HG03135 (cell line): ENCODE measurements around the gene OTUD7B.
A peak's percentile ranks its signal among the peaks of the same experiment; 100 is the strongest.
"Not testable (repeated sequence)": the region's sequence is repeated elsewhere in the genome, so short reads cannot be mapped to it uniquely, and the experiment has no call there.

Source experiments
- ATAC-seq: cut with Tn5 transposase; IDR thresholded peaks from one replicate; pipeline ENCODE4 v1.9.1; 2021; ENCODE audit warnings: mild to moderate bottlenecking, moderate library complexity; ENCODE audit not compliant: unreplicated experiment

Gene OTUD7B

DNA sequence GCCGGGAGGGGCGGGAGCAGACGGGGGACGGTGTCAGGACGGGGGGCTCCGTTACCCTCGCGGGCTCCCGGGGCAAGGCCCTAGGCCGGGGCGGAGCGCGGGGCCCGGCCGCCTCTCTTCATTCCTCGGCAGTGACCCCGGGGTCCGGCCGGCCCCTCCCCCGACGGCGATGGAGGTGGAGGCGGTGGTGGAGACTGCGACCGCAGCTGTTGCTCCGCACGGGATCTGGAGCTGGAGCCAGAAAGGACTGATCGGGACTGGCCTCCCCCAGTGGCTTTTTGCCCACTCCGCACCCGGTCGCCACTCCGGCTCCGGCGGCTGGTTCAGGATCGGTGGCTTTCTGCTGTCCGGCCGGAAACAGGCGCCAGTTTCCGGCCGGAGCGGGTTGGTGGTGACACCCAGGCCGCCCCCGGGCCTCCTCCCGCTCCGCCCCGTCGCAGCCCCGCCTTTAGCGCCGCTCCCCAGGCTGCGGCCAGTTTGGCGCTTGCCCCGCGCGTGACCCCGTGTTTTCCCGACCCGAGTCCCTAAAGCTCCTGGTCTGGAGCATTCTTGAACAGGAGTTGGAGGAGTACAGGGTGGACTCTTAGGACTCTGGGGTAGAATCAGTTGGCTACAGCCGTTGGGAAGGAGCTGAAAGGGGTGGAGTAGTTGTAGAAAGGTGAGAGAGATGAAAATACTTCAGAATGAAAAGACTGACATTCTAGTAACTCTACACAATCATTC, at the start of gene OTUD7B:
Gene OTUD7B, minus strand, starts transcription at position 334 of the 723 bp plus-strand sequence. CDS start 33,216 bp downstream, outside the sequence.
- peak; percentile 71 for ATAC-seq

GRCh38 chr1:150060260-150060659, 49.7 kb upstream of the OTUD7B start:
- no peak for ATAC-seq

DNA sequence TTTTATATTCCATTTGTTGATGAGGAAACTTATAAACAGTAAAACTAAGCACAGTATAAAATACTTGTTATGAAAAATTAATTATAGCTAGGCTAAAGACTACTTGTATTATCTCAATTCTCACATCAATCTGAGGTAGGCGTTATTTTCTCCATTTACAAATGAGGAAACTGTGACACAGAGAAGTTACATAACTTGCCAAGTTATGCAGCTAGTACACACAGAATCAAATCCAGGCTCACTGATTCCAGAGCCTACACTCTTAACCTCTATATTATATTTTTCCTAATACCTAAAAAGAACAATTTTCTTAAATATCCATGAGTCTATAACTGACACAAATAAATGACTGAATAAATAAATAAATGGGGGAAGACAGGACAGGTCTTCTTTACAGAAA, 45.9 kb upstream of the OTUD7B start:
- no peak for ATAC-seq

DNA sequence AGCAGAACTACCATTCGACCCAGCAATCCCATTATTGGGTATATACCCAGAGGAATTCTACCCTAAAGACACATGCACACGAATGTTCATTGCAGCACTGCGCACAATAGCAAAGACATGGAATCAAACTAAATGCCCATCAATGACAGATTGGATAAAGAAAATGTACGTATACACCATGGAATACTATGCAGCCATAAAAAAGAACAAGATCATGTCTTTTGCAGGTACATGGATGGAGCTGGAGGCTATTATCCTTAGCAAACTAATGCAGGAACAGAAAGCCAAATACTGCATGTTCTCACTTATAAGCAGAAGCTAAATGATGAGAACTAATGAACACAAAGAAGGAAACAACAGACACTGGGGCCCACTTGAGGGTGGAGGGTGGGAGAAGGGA, 45.0 kb upstream of the OTUD7B start:
- not testable (repeated sequence) for ATAC-seq

DNA sequence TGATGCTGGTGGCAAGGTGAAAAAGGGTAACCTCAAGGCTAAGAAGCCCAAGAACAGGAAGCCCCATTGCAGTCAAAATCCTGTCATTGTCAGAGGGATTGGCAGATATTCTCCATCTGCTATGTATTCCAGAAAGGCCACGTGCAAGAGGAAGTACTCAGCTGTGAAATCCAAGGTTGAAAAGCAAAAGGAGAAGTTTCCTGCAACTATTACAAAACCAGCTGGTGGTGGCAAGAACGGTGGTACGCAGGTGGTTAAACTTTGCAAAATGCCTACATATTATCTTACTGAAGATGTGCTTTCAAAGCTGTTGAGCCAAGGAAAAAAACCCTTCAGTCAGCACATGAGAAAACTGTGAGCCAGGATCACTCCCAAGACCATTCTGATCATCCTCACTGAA, 43.4 kb upstream of the OTUD7B start:
- ATAC-seq, result no peak

GRCh38 chr1:150051905-150052412, 41.4 kb upstream of the OTUD7B start:
- not testable (repeated sequence) for ATAC-seq

DNA sequence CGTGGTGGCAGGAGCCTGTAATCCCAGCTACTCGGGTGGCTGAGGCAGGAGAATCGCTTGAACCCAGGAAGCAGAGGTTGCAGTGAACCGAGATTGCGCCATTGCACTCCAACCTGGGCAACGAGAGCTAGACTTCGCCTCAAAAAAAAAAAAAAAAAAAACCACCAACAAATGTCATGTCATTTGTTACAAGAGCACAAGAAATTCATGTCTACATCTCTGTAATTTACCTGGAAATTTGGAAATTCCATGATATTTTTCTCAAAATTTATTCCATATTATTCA, 40.5 kb upstream of the OTUD7B start:
- ATAC-seq, result no peak

DNA sequence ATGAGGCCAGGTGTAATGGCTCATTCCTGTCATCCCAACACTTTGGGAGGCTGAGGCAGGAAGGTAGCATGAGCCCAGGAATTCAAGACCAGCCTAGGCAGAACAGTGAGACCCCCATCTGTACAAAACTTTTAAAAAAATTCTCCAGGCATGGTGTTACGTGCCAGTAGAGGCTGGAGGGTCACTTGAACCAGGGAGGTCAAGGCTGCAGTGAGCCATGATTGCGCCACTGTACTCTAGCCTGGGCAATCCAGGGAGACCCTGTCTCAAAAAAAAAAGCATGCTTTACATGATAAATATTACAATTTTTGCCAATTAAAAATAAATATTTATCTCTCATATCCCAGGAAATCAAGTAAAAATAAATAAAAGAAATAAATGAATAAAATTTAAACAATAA, 39.4 kb upstream of the OTUD7B start:
- no peak for ATAC-seq

DNA sequence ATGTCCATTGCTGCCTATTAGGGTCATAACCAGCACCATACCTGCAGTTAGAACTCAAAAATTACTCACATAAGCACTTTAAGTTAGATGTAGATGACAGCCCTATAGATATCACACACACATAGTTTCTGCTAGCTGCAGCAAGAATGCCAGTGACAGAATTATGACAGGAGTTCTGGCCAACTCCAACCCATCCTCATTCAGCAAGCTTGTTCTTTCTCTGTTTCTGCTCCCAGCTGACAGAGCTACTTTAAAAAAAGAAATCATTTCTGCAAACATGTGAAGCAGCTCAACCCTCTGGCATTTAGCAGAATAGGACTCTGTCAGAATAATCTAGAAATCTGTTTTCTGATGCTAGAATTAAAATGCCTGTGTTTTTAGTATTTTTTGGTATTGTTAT, 23.8 kb upstream of the OTUD7B start:
- ATAC-seq, result no peak

DNA sequence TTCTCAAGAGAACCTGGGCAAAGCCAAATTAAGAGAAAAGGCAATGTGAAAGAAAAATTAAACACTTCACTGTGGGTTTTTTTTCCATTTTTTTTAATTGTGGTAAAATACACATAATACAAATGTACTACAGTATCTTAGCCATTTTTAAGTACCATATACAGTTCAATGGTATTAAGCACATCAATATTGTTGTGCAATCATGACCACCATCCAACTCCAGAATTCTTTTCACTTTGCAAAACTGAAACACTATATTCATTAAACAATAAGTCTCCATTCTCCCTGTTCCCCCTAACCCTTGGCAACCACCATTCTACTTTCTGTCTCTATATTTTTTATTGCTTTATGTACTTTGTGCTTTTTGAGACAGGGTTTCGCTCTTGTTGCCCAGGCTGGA, 17.8 kb upstream of the OTUD7B start:
- no peak for ATAC-seq

DNA sequence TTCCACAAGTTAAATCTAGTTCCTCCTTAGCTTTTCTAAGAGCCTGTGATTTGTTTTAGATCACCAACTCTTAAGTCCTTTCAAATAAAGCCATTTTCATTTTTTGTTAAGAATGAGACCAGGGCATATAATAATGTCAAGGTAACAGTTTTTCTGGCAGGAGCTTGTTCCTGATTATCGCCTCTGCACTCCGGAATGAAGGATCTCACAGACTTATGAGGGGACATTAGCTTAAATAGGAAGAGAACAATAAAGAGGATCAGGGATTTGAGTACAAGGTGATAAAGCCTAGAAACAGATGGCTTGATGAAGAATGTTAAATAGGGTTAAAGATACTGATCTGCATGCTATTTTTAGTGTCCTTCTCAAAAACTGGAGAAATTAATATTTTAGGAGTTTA, 13.6 kb upstream of the OTUD7B start:
- ATAC-seq, result no peak

DNA sequence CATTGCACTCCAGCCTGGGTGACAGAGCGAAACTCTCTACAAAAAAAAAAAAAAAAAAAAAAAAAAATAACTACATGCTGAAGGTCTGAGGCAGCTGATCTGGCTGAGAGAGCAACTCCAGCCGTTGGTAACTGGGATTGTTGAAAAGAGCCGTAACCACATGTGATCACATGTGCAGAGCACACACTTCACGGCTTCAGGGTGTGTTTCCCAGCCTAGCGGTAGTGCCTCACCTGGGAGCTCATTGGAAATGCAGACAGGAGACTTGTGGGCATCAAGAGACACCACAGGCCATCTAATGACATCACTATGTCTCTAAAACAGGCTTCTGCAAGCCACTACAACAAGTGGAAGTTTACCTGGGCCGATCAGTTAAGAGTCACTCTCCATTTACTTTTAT, 11.8 kb upstream of the OTUD7B start:
- ATAC-seq, result no peak

DNA sequence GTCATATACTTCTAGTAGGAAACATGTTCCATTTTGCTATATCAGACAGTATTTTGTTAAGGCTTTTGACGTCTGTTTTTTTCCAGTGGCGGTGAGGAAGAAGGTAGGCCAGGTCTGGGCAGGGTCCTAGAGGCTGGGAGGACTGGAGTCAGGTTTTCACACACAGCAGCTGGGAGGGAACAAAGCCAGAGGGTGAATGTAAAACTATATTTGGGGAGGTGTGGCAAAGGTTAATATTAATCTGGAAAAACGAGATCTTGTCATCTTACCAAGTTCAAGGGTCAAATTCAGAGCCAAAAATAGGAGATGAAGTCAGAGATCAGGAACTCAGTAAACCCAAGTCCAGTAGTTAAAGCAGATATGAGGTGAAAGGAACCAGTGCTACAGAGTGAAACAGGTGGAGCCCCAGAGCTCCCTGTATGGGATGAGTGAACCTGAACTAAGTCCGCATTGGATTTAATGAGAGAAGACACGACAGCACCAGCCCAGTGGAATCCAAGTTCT, 10.7 kb upstream of the OTUD7B start:
- ATAC-seq, result no peak

DNA sequence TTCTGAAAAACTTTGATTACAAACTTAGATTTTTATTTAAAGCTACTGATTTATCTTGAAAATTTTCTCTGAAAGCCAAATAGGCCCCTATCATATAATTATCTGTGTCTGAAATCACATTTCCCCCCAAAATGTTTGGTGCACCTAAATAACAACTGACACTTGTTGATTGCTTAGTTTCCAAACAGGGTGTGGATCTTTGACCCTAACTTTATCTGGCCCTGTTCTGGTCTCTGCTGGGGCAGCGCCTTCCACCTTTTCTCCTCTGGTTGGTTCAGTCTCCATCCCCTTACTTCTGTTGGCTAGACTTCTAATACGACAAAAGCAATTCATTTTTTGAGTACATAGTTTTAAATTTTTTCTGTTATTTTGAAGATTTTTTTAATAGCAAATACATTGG, 10.2 kb upstream of the OTUD7B start:
- ATAC-seq, result no peak

DNA sequence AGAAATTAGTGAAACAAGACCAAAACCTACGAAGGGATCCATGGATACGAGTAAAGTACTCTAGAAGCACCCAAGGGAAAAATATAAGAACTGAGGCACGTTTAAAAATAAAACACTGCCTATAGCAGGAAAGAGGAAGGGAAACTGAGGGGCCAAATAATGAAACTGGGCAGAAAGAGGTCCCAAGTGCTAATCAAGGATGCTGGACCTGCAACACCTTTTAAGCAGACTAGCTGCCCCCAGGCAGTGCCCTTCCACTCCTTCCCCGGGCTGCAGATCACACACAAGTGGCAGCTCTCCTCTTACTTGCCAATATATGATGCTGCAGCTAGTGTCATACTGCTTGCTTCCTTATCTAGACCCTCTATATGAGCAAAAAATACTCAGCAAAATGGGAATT, 7.6 kb upstream of the OTUD7B start:
- no peak for ATAC-seq

GRCh38 chr1:150017206-150017750, 6.8 kb upstream of the OTUD7B start:
- no peak for ATAC-seq

DNA sequence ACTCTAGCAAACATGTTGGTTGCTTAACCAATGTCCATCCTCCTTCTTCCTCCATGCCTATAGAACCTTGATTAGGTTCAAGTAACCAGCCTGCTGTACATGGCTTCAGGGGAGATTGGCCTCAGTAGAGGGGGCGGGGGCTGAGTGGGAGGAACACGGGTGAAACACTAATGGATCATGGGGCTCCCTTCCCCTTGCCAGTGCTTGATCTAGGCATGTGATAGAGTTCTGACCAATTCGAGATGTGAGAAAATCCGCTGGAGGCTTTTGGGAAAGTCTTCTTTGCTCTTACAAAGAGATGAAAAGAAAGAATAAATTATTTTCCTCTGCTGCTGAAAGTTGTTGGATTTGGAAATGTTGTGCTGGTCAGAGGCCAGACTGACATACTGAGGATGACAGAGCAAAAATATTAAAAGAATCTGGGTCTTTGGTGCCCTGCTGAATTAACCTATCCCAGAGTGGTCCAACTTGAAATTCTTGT, 5.2 kb upstream of the OTUD7B start:
- no peak for ATAC-seq

DNA sequence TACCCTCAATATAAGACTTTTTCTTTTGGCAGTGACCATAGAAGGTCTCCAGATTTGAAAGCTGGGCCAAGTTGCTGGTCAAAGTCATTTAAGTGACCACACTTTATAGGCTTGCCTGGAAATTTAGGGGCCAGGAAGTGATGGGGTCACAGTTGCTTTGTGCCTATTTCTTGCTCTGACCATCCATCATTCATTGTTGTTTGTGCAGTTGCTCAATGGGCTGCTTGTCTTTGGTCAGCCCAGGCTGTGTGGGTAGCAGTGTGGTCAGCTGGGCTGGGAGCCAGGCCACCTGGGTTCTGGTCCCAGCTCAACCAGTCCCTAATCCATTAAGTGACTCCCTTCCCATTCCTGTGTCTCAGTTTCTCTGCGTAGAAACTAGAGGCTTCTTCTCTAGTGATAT, 2.1 kb upstream of the OTUD7B start:
- no peak for ATAC-seq

DNA sequence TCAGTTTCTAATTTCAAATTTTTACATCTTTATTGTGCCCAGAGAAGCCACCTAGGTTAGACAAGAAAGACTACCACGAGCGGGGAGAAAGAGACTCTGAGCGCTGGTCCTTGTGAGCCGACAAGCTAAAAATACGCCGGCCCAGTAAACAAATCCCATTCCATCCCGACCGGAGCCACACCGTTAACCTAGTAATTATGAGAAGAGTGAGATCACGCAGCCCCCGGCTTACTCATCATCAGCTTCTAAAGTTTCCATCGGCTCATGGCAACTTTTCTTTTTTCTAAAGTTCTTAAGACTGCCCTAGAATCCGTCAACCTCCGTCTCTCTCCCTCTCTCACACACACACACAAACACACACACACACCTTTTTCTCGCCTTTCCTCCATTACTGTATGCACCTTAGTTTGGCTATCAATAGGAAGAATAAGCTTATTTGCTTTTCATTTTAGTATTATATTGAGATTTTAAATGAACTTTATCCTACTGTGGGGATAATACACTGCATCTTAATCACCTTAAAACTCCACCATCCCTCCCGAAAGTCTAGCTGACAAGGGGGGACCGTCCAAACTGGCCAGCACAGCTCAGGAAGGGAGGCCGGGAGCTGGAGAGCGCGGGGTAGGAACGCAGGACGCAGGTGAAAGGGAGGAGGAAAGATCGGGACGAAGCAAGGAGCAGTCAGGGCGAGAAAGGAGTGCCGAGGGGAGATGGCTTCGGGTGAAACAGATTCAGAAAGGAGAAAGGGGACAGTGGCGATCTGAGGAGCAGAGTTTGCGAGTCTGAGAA, 728 bp downstream of the OTUD7B start:
- ATAC-seq, result peak; percentile 32

DNA sequence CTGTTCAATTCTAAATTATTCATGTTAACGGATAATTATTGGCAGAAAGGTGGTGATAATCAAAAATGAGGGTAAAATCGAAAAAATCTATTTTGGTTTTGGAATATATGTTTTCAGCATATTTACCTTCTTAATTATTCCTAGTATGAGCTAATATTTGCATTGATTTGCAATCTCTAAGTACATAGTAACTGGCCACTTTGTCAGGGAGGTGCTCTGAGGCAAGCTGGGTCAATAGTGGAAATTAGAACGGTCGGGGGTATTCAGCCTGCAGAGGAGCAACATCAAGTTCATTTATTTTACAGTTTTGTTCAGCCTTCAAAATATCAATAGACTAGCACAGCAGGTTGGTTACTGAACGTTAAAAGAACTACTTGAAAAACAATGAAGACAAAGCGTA, 1.8 kb downstream of the OTUD7B start:
- ATAC-seq, result no peak

GRCh38 chr1:150006881-150007421, 3.6 kb downstream of the OTUD7B start:
- ATAC-seq, result no peak

- no peak for ATAC-seq
Measured at GRCh38 chr1:150005606-150006005, 4.9 kb downstream of the OTUD7B start.
